Smooth muscle cell (in vitro differentiated cells): Measurements from ENCODE around the gene BOD1L1. TPM values are rescaled to one million over a fixed set of nuclear protein-coding genes. Genes with fewer than 3 reads are reported as not detected.

ENCODE experiments used
- DNase-seq: peaks from one replicate; lab custom pipeline; 2025; ENCODE audit not compliant: unreplicated experiment; lab: John Stamatoyannopoulos, UW
- H2AFZ ChIP-seq: fragments of 200-600 bp; sonication (generic); 2 replicates; pipeline ENCODE4 v1.6.0; 2016; ENCODE audit warnings: antibody characterized with exemption, low read depth, mild to moderate bottlenecking
- H3F3A ChIP-seq: fragments of 200-600 bp; sonication (generic); 2 replicates; pipeline ENCODE4 v1.6.0; 2017; ENCODE audit warnings: antibody characterized with exemption, low read depth
- H3K27ac ChIP-seq: fragments of 200-600 bp; sonication (generic); 2 replicates; pipeline ENCODE4 v1.5.1; 2016; ENCODE audit warnings: low read depth, mild to moderate bottlenecking
- H3K27me3 ChIP-seq: fragments of 200-600 bp; sonication (generic); 2 replicates; pipeline ENCODE4 v1.6.1; 2016; ENCODE audit warnings: low read depth, mild to moderate bottlenecking
- H3K36me3 ChIP-seq: fragments of 200-600 bp; sonication (generic); 2 replicates; pipeline ENCODE4 v1.5.1; 2016; ENCODE audit warnings: low read depth
- H3K4me1 ChIP-seq: fragments of 200-600 bp; sonication (generic); 2 replicates; pipeline ENCODE4 v1.5.1; 2016; ENCODE audit warnings: low read depth
- H3K4me2 ChIP-seq: fragments of 200-600 bp; sonication (generic); 2 replicates; pipeline ENCODE4 v1.6.0; 2016; ENCODE audit warnings: mild to moderate bottlenecking
- H3K4me3 ChIP-seq: fragments of 200-600 bp; sonication (generic); 2 replicates; pipeline ENCODE4 v1.5.1; 2016; ENCODE audit warnings: mild to moderate bottlenecking
- H3K79me2 ChIP-seq: fragments of 200-600 bp; sonication (generic); 2 replicates; pipeline ENCODE4 v1.6.0; 2016; ENCODE audit warnings: low read depth, mild to moderate bottlenecking
- H3K9ac ChIP-seq: fragments of 200-600 bp; sonication (generic); 2 replicates; pipeline ENCODE4 v1.6.0; 2016; ENCODE audit warnings: low read depth
- H3K9me3 ChIP-seq: fragments of 200-600 bp; sonication (generic); replicated peaks from 2 replicates; pipeline ENCODE4 v1.5.1; 2016; ENCODE audit warnings: low read depth
- H4K20me1 ChIP-seq: fragments of 200-600 bp; sonication (generic); 2 replicates; pipeline ENCODE4 v1.6.0; 2016; ENCODE audit warnings: low read depth
- CTCF ChIP-seq: fragments of 200-600 bp; sonication (generic); IDR thresholded peaks from 2 replicates; pipeline ENCODE4 v1.5.1; 2017; ENCODE audit warnings: borderline replicate concordance, mild to moderate bottlenecking, antibody characterized with exemption; ENCODE audit not compliant: insufficient read depth, poor library complexity, severe bottlenecking
- WGBS: methylation state at CpG from one replicate; pipeline ENCODE4 v1.1.7; 2016; ENCODE audit warnings: low lambda C conversion rate; 5-methylcytosine and 5-hydroxymethylcytosine counted together
- polyA plus RNA-seq: library from polyadenylated mRNA; unstranded; fragments of >200 nt; fragmentation: Nextera tagmentation; extraction: Ambion mirVana; gene quantifications from 2 replicates; pipeline ENCODE4 v1.2.1, GENCODE V29; 2016
- total RNA-seq: library from RNA; depleted of rRNA; stranded (reverse); fragments of >200 nt; gene quantifications from 2 replicates; pipeline ENCODE4 v1.2.3, GENCODE V29; 2014

Gene BOD1L1
- total and polyA plus RNA-seq, 2 experiments from 2014 or later: 9.8 to 30.9 TPM

- Histone ChIP-seq H2AFZ (no peak overlapping the region), H3K9ac (no peak overlapping the region), H3K79me2 (no peaks in the 10 kb centered on the region), H3K36me3 (no peaks in the 10 kb centered on the region), H3K27me3 (no peaks in the 10 kb centered on the region), H3K4me3 (no peak overlapping the region), H3F3A (no peaks in the 10 kb centered on the region), H3K4me2 (no peak overlapping the region), H3K27ac (no peak overlapping the region), H4K20me1 (no peaks in the 10 kb centered on the region), H3K4me1 (no peaks in the 10 kb centered on the region), H3K9me3 (no peaks in the 10 kb centered on the region)
- WGBS: 96% methylated on average over 1 of the region's 1 CpG
- DNase-seq: no peak
- TF ChIP-seq CTCF: no peak
Observed at GRCh38 chr4:13635286-13635799, 7.8 kb upstream of the BOD1L1 start.

GRCh38 chr4:13633671-13634070, 6.1 kb upstream of the BOD1L1 start:
- H3K4me3 ChIP-seq: no peak overlapping the region
- H2AFZ ChIP-seq: no peak overlapping the region
- no peak for TF ChIP-seq CTCF
- DNase-seq: no peak
- no peak overlapping the region for H3K4me2 ChIP-seq
- no peak overlapping the region for H3K27ac ChIP-seq
- no peaks in the 10 kb centered on the region for H3K36me3 ChIP-seq
- H3K9ac ChIP-seq: no peak overlapping the region
- H3K79me2 ChIP-seq: no peaks in the 10 kb centered on the region
- no peaks in the 10 kb centered on the region for H4K20me1 ChIP-seq
- no peaks in the 10 kb centered on the region for H3F3A ChIP-seq
- H3K4me1 ChIP-seq: no peaks in the 10 kb centered on the region
- 88% methylated on average over 1 of the region's 1 CpG for WGBS
- no peaks in the 10 kb centered on the region for H3K27me3 ChIP-seq
- H3K9me3 ChIP-seq: no peaks in the 10 kb centered on the region

GRCh38 chr4:13627178-13627605, 333 bp downstream of the BOD1L1 start:
- peak overlapping the region; percentile 82 for H3K27ac ChIP-seq
- H3K4me3 ChIP-seq: peak overlapping the region; percentile 92
- TF ChIP-seq CTCF: no peak
- H4K20me1 ChIP-seq: peaks cover 27% of the 10 kb centered on the region
- no peak for DNase-seq
- WGBS: 2% methylated on average over 22 of the region's 45 CpGs
- peaks cover 5% of the 10 kb centered on the region for H3K4me1 ChIP-seq
- H3K9ac ChIP-seq: peak overlapping the region; percentile 88
- peaks cover 51% of the 10 kb centered on the region for H3K79me2 ChIP-seq
- H3K4me2 ChIP-seq: peak overlapping the region; percentile 97
- no peaks in the 10 kb centered on the region for H3K36me3 ChIP-seq
- H2AFZ ChIP-seq: peak overlapping the region; percentile 99
- H3K9me3 ChIP-seq: no peaks in the 10 kb centered on the region
- no peaks in the 10 kb centered on the region for H3K27me3 ChIP-seq
- H3F3A ChIP-seq: no peaks in the 10 kb centered on the region
